Measurements from ENCODE around the gene KLK14.

Gene KLK14

DNA sequence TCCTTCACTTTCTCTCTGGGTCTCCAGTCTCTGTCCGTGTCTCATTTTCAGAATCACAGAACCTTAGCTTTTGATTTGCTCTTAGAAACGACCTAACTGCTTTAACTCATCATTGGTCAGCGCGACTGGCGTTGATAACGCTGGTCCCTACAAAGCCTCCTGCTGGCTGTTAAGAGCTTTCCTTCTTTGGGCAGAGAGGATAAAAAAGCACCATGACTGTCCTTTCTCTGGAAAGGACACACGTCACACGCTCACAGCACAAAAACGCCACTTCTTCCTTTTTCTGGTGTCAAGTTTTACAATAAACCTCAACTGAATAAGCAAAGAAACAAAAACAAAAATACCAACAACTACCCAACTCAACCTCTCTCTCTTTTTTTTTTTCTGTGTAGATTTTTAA is 46.2 kb downstream of the KLK14 start:
- H3F3A ChIP-seq (ENCODE audit: low read depth), result no peaks in the 10 kb centered on the region
- H3K27me3 ChIP-seq (ENCODE audit: insufficient read depth, low read length, poor library complexity, severe bottlenecking), result no peaks in the 10 kb centered on the region
- TF ChIP-seq EZH2phosphoT487 (IDR thresholded peaks at IDR 0.05; ENCODE audit: borderline replicate concordance) (no peak), CTCF (conservative IDR thresholded peaks at IDR 0.05; ENCODE audit: low read length) (no peak)
- no peaks in the 10 kb centered on the region for H3K9me2 ChIP-seq (replicated peaks; ENCODE audit: low read depth, low read length)
- H3K79me2 ChIP-seq (ENCODE audit: insufficient read depth, low read length), result no peaks in the 10 kb centered on the region
- no peak overlapping the region for H3K9ac ChIP-seq (ENCODE audit: low read depth, low read length, poor library complexity, severe bottlenecking)
- no peaks in the 10 kb centered on the region for H3K4me1 ChIP-seq (ENCODE audit: insufficient read depth, low read length, poor library complexity, severe bottlenecking)
- no peak overlapping the region for H3K4me2 ChIP-seq (ENCODE audit: low read depth, low read length, poor library complexity, severe bottlenecking)
- H3K36me3 ChIP-seq (ENCODE audit: insufficient read depth, low read length), result no peaks in the 10 kb centered on the region
- H4K20me1 ChIP-seq (ENCODE audit: insufficient read depth, low read length, poor library complexity, severe bottlenecking), result no peaks in the 10 kb centered on the region
- H2AFZ ChIP-seq (ENCODE audit: low read length), result no peak overlapping the region
- H3K9me3 ChIP-seq (ENCODE audit: insufficient read depth, low read depth, low read length), result no peaks in the 10 kb centered on the region; the same call in 1 of the 2 replicates
- H3K4me3 ChIP-seq (ENCODE audit: low read length, poor library complexity, severe bottlenecking), result no peak overlapping the region

- H3K27me3 ChIP-seq (ENCODE audit: insufficient read depth, low read length, poor library complexity, severe bottlenecking), result no peaks in the 10 kb centered on the region
- no peaks in the 10 kb centered on the region for H4K20me1 ChIP-seq (ENCODE audit: insufficient read depth, low read length, poor library complexity, severe bottlenecking)
- H3K4me2 ChIP-seq (ENCODE audit: low read depth, low read length, poor library complexity, severe bottlenecking), result no peak within 1 kb of the TSS
- no peaks in the 10 kb centered on the region for H3K36me3 ChIP-seq (ENCODE audit: insufficient read depth, low read length)
- no peak within 1 kb of the TSS for H3K9ac ChIP-seq (ENCODE audit: low read depth, low read length, poor library complexity, severe bottlenecking)
- H3K9me3 ChIP-seq (ENCODE audit: insufficient read depth, low read depth, low read length), result no peaks in the 10 kb centered on the region; the same call in 1 of the 2 replicates
- no peak within 1 kb of the TSS for H3K4me3 ChIP-seq (ENCODE audit: low read length, poor library complexity, severe bottlenecking)
- no peaks in the 10 kb centered on the region for H3K9me2 ChIP-seq (replicated peaks; ENCODE audit: low read depth, low read length)
- no peaks in the 10 kb centered on the region for H3K79me2 ChIP-seq (ENCODE audit: insufficient read depth, low read length)
- no peaks in the 10 kb centered on the region for H3F3A ChIP-seq (ENCODE audit: low read depth)
- TF ChIP-seq EZH2phosphoT487 (IDR thresholded peaks at IDR 0.05; ENCODE audit: borderline replicate concordance), result no peak
- TF ChIP-seq CTCF (conservative IDR thresholded peaks at IDR 0.05; ENCODE audit: low read length), result no peak
- H3K4me1 ChIP-seq (ENCODE audit: insufficient read depth, low read length, poor library complexity, severe bottlenecking), result no peaks in the 10 kb centered on the region
- no peak within 1 kb of the TSS for H2AFZ ChIP-seq (ENCODE audit: low read length)
Observed at GRCh38 chr19:51034704-51035103, 48.0 kb downstream of the KLK14 start, which contains the start of gene KLK12. TSS of gene KLK12 (minus strand) at chr19:51035002. CDS start at chr19:51034621, 381 bp downstream.

GRCh38 chr19:51031880-51032225 is 50.8 kb downstream of the KLK14 start:
- H3K36me3 ChIP-seq (ENCODE audit: insufficient read depth, low read length), result no peaks in the 10 kb centered on the region
- TF ChIP-seq CTCF (conservative IDR thresholded peaks at IDR 0.05; ENCODE audit: low read length) (no peak), EZH2phosphoT487 (IDR thresholded peaks at IDR 0.05; ENCODE audit: borderline replicate concordance) (no peak)
- no peak overlapping the region for H3K4me3 ChIP-seq (ENCODE audit: low read length, poor library complexity, severe bottlenecking)
- H3K9me2 ChIP-seq (replicated peaks; ENCODE audit: low read depth, low read length), result no peaks in the 10 kb centered on the region
- no peaks in the 10 kb centered on the region for H3K27me3 ChIP-seq (ENCODE audit: insufficient read depth, low read length, poor library complexity, severe bottlenecking)
- no peak overlapping the region for H3K9ac ChIP-seq (ENCODE audit: low read depth, low read length, poor library complexity, severe bottlenecking)
- H3K79me2 ChIP-seq (ENCODE audit: insufficient read depth, low read length), result no peaks in the 10 kb centered on the region
- H3F3A ChIP-seq (ENCODE audit: low read depth), result no peaks in the 10 kb centered on the region
- H3K4me2 ChIP-seq (ENCODE audit: low read depth, low read length, poor library complexity, severe bottlenecking), result no peak overlapping the region
- no peaks in the 10 kb centered on the region for H4K20me1 ChIP-seq (ENCODE audit: insufficient read depth, low read length, poor library complexity, severe bottlenecking)
- H3K9me3 ChIP-seq (ENCODE audit: insufficient read depth, low read depth, low read length), result no peaks in the 10 kb centered on the region; the same call in 1 of the 2 replicates
- no peak overlapping the region for H2AFZ ChIP-seq (ENCODE audit: low read length)
- no peaks in the 10 kb centered on the region for H3K4me1 ChIP-seq (ENCODE audit: insufficient read depth, low read length, poor library complexity, severe bottlenecking)

Data from Loucy (cell line).